MM.1S (cell line): ENCODE data around the gene PLCXD3.

Experiments
- DNase-seq: peaks from one replicate; pipeline ENCODE4 v3.0.0-alpha.2; 2015
- H2AFZ ChIP-seq: fragments of 300-600 bp; sonication (generic); 2 replicates; pipeline ENCODE4 v1.6.0; 2016; ENCODE audit warnings: antibody characterized with exemption, low read length
- H3F3A ChIP-seq: fragments of 300-600 bp; sonication (generic); 2 replicates; pipeline ENCODE4 v1.6.1; 2016; ENCODE audit warnings: mild to moderate bottlenecking, antibody characterized with exemption, low read length, moderate library complexity, mixed read lengths; ENCODE audit not compliant: insufficient read depth
- H3K27ac ChIP-seq: fragments of 300-600 bp; sonication (generic); 2 replicates; pipeline ENCODE4 v1.5.1; 2016; ENCODE audit warnings: mild to moderate bottlenecking, low read length
- H3K27me3 ChIP-seq: fragments of 300-600 bp; sonication (generic); replicated peaks from 2 replicates; pipeline ENCODE4 v1.6.0; 2016; ENCODE audit warnings: low read length; ENCODE audit not compliant: insufficient read depth
- H3K36me3 ChIP-seq: fragments of 300-600 bp; sonication (generic); replicated peaks from 2 replicates; pipeline ENCODE4 v1.6.1; 2016; ENCODE audit warnings: mild to moderate bottlenecking, low read length, mixed read lengths; ENCODE audit not compliant: insufficient read depth
- H3K4me1 ChIP-seq: fragments of 300-600 bp; sonication (generic); 2 replicates; pipeline ENCODE4 v1.6.1; 2016; ENCODE audit warnings: low read length, mixed read lengths
- H3K4me2 ChIP-seq: fragments of 300-600 bp; sonication (generic); 2 replicates; pipeline ENCODE4 v1.6.0; 2016; ENCODE audit warnings: low read depth, low read length
- H3K4me3 ChIP-seq: fragments of 300-600 bp; sonication (generic); 2 replicates; pipeline ENCODE4 v1.5.1; 2016; ENCODE audit warnings: low read length, mixed read lengths
- H3K79me2 ChIP-seq: fragments of 300-600 bp; sonication (generic); 2 replicates; pipeline ENCODE4 v1.6.1; 2016; ENCODE audit warnings: mixed run types, low read length, mixed read lengths
- H3K9ac ChIP-seq: fragments of 300-600 bp; sonication (generic); 2 replicates; pipeline ENCODE4 v1.6.1; 2016; ENCODE audit warnings: low read length, mixed read lengths
- H3K9me2 ChIP-seq: fragments of 300-600 bp; sonication (generic); replicated peaks from 2 replicates; pipeline ENCODE4 v1.6.1; 2016; ENCODE audit warnings: mild to moderate bottlenecking, low read length, mixed read lengths; ENCODE audit not compliant: insufficient read depth
- H3K9me3 ChIP-seq: fragments of 300-600 bp; sonication (generic); replicated peaks from 2 replicates; pipeline ENCODE4 v1.6.1; 2016; ENCODE audit warnings: mild to moderate bottlenecking, low read length, mixed read lengths; ENCODE audit not compliant: insufficient read depth
- H4K20me1 ChIP-seq: fragments of 300-600 bp; sonication (generic); 2 replicates; pipeline ENCODE4 v1.6.1; 2016; ENCODE audit warnings: mild to moderate bottlenecking, low read length, moderate library complexity, mixed read lengths; ENCODE audit not compliant: insufficient read depth
- EZH2 ChIP-seq: fragments of 300-600 bp; sonication (generic); optimal IDR thresholded peaks from 2 replicates; pipeline ENCODE3; 2017; ENCODE audit warnings: low read depth, mild to moderate bottlenecking, antibody characterized with exemption, low read length, mixed read lengths
- EZH2phosphoT487 ChIP-seq: fragments of 300-600 bp; sonication (generic); IDR thresholded peaks from 2 replicates; pipeline ENCODE4 v1.6.1; 2018; ENCODE audit warnings: antibody characterized with exemption, low read length
- TF ChIP-seq, protein P1 (sequence below): fragments of 300-600 bp; sonication (generic); IDR thresholded peaks from 2 replicates; pipeline ENCODE4 v1.5.1; 2016; ENCODE audit warnings: antibody characterized with exemption, low read length, mixed read lengths

The PLCXD3 gene

DNA sequence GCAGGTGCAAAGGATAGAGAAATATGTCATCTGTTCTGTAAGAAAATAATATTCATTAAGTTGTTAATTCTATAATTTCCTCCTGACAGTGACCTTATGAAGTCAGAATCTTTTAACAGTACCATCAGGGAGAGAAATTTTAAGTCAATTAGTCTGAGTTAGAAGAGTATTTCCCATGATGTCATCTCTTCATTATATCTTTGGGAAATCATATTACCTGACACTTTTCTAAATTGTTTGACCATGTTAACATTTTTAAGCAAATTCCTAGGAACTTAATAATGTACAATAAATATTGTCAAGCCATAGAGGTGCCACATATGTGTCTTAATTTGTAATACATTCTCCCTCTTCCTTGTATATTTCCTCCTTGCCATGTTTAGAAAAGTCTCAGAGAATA lies 172.7 kb downstream of the PLCXD3 start:
- H2AFZ ChIP-seq, result no peak overlapping the region
- H3K79me2 ChIP-seq, result no peaks in the 10 kb centered on the region
- H3K9me2 ChIP-seq, result no peaks in the 10 kb centered on the region
- no peaks in the 10 kb centered on the region for H3K9me3 ChIP-seq
- no peaks in the 10 kb centered on the region for H3K4me1 ChIP-seq
- no peaks in the 10 kb centered on the region for H3F3A ChIP-seq
- H3K9ac ChIP-seq, result no peak overlapping the region
- no peaks in the 10 kb centered on the region for H3K36me3 ChIP-seq
- H4K20me1 ChIP-seq, result no peaks in the 10 kb centered on the region
- H3K27me3 ChIP-seq, result no peaks in the 10 kb centered on the region
- TF ChIP-seq EZH2 (no peak), EZH2phosphoT487 (no peak)
- TF ChIP-seq, protein P1, sequence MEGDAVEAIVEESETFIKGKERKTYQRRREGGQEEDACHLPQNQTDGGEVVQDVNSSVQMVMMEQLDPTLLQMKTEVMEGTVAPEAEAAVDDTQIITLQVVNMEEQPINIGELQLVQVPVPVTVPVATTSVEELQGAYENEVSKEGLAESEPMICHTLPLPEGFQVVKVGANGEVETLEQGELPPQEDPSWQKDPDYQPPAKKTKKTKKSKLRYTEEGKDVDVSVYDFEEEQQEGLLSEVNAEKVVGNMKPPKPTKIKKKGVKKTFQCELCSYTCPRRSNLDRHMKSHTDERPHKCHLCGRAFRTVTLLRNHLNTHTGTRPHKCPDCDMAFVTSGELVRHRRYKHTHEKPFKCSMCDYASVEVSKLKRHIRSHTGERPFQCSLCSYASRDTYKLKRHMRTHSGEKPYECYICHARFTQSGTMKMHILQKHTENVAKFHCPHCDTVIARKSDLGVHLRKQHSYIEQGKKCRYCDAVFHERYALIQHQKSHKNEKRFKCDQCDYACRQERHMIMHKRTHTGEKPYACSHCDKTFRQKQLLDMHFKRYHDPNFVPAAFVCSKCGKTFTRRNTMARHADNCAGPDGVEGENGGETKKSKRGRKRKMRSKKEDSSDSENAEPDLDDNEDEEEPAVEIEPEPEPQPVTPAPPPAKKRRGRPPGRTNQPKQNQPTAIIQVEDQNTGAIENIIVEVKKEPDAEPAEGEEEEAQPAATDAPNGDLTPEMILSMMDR, result no peak
- H3K27ac ChIP-seq, result no peak overlapping the region
- H3K4me2 ChIP-seq, result no peak overlapping the region
- no peak for DNase-seq
- H3K4me3 ChIP-seq, result no peak overlapping the region

DNA sequence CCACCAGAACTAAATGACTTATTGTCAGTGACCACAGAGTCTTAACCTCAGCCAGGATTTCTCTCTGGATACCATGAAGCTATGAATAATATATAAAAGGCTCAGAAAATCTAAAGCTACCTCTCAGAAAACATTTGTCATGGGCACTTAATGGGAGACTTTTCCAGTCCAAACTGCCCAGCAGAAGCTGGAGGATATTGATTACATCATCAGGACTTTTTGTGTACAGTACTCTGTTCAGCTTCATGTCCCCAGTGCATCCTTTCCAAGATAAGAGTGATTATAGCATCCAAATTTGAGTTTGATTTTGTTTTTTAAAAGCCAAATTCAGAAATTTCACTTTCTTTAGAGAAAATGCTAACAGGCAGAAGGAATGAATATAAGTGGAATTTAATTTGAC lies 173.2 kb downstream of the PLCXD3 start:
- Histone ChIP-seq H3K4me3 (no peak overlapping the region), H3K36me3 (no peaks in the 10 kb centered on the region), H3K27ac (no peak overlapping the region), H4K20me1 (no peaks in the 10 kb centered on the region), H3K79me2 (no peaks in the 10 kb centered on the region), H3K9me2 (no peaks in the 10 kb centered on the region), H3K27me3 (no peaks in the 10 kb centered on the region), H3K9ac (no peak overlapping the region), H3F3A (no peaks in the 10 kb centered on the region), H3K4me2 (no peak overlapping the region), H2AFZ (no peak overlapping the region), H3K9me3 (no peaks in the 10 kb centered on the region), H3K4me1 (no peaks in the 10 kb centered on the region)
- no peak for DNase-seq
- TF ChIP-seq, protein P1, result no peak
- TF ChIP-seq EZH2phosphoT487 (no peak), EZH2 (no peak)

DNA sequence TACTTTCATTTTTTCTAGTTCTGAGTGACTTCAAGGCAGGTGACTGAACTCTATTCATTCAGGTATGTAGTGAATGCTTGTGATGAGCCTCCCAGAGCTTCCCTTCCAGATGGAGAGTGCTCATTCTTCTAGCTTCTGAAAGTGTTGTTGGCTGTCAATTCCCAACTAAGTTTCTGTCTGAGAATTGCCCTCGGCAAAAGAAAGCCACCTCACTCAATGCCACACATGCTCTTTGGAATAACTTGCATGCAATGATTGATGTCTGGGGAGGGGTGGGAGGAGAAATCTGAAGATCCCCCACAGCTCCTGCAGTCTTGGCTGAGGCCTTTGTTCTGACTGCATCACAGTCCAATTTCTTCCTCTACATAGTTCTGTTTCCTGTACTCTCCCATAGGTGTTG lies 173.9 kb downstream of the PLCXD3 start:
- no peak overlapping the region for H3K9ac ChIP-seq
- no peak overlapping the region for H2AFZ ChIP-seq
- no peak for TF ChIP-seq EZH2
- no peak for TF ChIP-seq EZH2phosphoT487
- TF ChIP-seq, protein P1, result no peak
- H3K4me3 ChIP-seq, result no peak overlapping the region
- H3K36me3 ChIP-seq, result no peaks in the 10 kb centered on the region
- H3K4me1 ChIP-seq, result no peaks in the 10 kb centered on the region
- no peak overlapping the region for H3K27ac ChIP-seq
- DNase-seq, result no peak
- no peaks in the 10 kb centered on the region for H3K27me3 ChIP-seq
- H4K20me1 ChIP-seq, result no peaks in the 10 kb centered on the region
- H3K9me3 ChIP-seq, result no peaks in the 10 kb centered on the region
- no peak overlapping the region for H3K4me2 ChIP-seq
- no peaks in the 10 kb centered on the region for H3K9me2 ChIP-seq
- no peaks in the 10 kb centered on the region for H3K79me2 ChIP-seq
- H3F3A ChIP-seq, result no peaks in the 10 kb centered on the region
